HL-60 (cell line): ENCODE data around the gene RET.

Source experiments
- DNase-seq, 2 experiments: peaks; one replicate each; pipeline ENCODE4 v3.0.0-alpha.2; 2010 to 2020; ENCODE audit warnings: low read depth in 1 of 2, low spot score in 1 of 2
- H3K27ac ChIP-seq: fragments of 250-450 bp; sonication (Bioruptor Pico); replicated peaks from 2 replicates; pipeline ENCODE4 v1.5.1; 2020; ENCODE audit warnings: mild to moderate bottlenecking, moderate library complexity
- H3K27me3 ChIP-seq: fragments of 250-450 bp; sonication (Bioruptor Pico); 2 replicates; pipeline ENCODE4 v1.5.1; 2021; ENCODE audit warnings: mild to moderate bottlenecking, moderate library complexity; ENCODE audit not compliant: insufficient read depth, poor library complexity, severe bottlenecking
- H3K4me3 ChIP-seq: replicated peaks from 2 replicates; pipeline ENCODE4 v1.5.1; 2011; ENCODE audit warnings: mild to moderate bottlenecking, control low read depth, low read length; ENCODE audit not compliant: insufficient read depth
- CTCF ChIP-seq: IDR thresholded peaks from one replicate; pipeline ENCODE4 v1.5.1; 2011; ENCODE audit warnings: low read length, control low read depth, inconsistent platforms; ENCODE audit not compliant: insufficient read depth
- GABPA ChIP-seq: IDR thresholded peaks from 2 replicates; pipeline ENCODE4 v1.6.1; 2012; ENCODE audit warnings: low read depth
- POLR2AphosphoS5 ChIP-seq: IDR thresholded peaks from 2 replicates; pipeline ENCODE4 v1.6.1; 2012; ENCODE audit warnings: low read depth
- SPI1 ChIP-seq: IDR thresholded peaks from 2 replicates; pipeline ENCODE4 v1.6.1; 2012; ENCODE audit warnings: low read depth, mild to moderate bottlenecking, borderline replicate concordance
- long read RNA-seq: library from polyadenylated mRNA; unstranded; transcript quantifications from one replicate; pipeline ENCODE4 v2.0.0, GENCODE V29; 2020
- TF ChIP-seq, protein P1 (sequence below): IDR thresholded peaks from 2 replicates; pipeline ENCODE4 v1.6.1; 2012; ENCODE audit warnings: low read depth; ENCODE audit not compliant: insufficient replicate concordance

RET gene
- long read RNA-seq, full-length matches to known transcripts: 66 of 103 reads
- long read RNA-seq, partial matches to known transcripts: 15 of 103 reads
- long read RNA-seq, other reads (novel, unspliced or antisense): 22 of 103 reads

DNA sequence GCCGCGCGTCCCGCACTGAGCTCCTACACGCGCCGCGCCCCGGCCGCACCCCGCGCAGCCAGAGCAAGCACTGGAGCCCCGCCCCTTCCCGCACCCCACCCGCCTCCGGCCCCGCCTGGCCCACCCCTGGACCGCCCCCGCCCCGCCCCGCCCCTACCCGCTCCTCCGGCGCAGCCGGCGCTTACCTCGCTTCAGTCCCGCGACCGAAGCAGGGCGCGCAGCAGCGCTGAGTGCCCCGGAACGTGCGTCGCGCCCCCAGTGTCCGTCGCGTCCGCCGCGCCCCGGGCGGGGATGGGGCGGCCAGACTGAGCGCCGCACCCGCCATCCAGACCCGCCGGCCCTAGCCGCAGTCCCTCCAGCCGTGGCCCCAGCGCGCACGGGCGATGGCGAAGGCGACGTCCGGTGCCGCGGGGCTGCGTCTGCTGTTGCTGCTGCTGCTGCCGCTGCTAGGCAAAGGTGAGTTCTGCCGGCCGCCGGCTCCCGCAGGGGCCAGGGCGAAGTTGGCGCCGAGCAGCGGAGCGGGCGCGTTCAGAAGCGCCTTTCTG, at the start of gene RET:
Gene RET (plus strand): TSS at position 194 of the 545 bp plus-strand sequence. CDS start 190 bp downstream, at position 384.
- peak within 1 kb of the TSS; percentile 77 for H3K4me3 ChIP-seq
- TF ChIP-seq SPI1 (no peak), GABPA (no peak), CTCF (no peak), POLR2AphosphoS5 (no peak)
- TF ChIP-seq, protein P1, sequence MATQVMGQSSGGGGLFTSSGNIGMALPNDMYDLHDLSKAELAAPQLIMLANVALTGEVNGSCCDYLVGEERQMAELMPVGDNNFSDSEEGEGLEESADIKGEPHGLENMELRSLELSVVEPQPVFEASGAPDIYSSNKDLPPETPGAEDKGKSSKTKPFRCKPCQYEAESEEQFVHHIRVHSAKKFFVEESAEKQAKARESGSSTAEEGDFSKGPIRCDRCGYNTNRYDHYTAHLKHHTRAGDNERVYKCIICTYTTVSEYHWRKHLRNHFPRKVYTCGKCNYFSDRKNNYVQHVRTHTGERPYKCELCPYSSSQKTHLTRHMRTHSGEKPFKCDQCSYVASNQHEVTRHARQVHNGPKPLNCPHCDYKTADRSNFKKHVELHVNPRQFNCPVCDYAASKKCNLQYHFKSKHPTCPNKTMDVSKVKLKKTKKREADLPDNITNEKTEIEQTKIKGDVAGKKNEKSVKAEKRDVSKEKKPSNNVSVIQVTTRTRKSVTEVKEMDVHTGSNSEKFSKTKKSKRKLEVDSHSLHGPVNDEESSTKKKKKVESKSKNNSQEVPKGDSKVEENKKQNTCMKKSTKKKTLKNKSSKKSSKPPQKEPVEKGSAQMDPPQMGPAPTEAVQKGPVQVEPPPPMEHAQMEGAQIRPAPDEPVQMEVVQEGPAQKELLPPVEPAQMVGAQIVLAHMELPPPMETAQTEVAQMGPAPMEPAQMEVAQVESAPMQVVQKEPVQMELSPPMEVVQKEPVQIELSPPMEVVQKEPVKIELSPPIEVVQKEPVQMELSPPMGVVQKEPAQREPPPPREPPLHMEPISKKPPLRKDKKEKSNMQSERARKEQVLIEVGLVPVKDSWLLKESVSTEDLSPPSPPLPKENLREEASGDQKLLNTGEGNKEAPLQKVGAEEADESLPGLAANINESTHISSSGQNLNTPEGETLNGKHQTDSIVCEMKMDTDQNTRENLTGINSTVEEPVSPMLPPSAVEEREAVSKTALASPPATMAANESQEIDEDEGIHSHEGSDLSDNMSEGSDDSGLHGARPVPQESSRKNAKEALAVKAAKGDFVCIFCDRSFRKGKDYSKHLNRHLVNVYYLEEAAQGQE: no peak
- H3K27me3 ChIP-seq: peaks cover 3% of the 10 kb centered on the region
- DNase-seq: peak; percentile 50 to 51
- no peak within 1 kb of the TSS for H3K27ac ChIP-seq

DNA sequence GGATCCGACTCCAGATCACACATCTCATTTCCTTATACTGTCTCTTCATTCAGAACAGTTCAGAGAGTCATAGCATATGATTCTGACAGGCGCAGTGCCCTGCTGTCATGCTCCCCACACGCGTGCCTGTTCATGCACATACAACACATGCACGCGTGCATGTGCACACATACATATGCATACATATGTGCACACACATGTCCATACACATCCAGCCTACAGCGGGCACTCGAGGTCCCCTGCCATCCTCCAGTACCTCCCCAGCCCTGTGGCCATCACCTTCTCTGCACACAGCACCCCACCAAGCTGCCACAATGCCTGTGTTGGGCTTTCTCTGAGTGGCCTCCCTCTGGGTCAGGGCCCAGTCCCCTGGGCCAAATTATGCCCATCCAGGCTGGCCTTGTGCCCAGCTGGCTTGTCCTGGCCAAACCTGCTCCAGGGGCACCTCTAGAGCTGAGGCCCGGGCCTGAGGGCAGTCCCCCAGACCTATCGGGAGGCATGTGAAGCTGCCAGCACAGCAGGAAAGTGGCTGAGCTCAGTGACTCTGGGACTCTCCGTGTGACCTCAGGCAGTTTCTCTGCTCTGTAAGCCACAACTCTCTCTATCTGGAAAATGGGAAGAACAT, 49.4 kb upstream of the RET start:
- Histone ChIP-seq H3K4me3 (no peak overlapping the region), H3K27ac (no peak overlapping the region), H3K27me3 (no peaks in the 10 kb centered on the region)
- DNase-seq: no peak
- no peak for TF ChIP-seq GABPA
- no peak for TF ChIP-seq POLR2AphosphoS5
- no peak for TF ChIP-seq CTCF
- TF ChIP-seq, protein P1: no peak
- no peak for TF ChIP-seq SPI1

DNA sequence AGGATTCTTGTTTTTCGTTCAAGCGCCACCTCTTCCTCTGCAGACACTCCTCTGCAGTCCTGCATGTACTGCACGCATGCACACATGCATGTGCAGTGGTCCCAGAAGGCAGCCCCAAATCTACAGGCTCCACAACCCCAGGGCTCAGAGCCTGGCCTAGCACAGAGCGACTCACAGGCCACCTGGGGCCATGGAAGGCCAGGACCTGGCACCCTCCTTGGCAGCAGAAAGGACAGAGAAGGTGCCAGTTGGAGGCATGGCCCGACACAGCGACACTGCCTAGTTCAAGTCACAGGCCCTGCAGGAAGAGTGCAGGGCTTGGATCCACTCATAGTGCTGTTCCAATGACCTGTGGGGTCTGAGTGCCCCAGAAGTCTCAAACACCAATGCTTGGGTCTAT, 48.7 kb upstream of the RET start:
- H3K27ac ChIP-seq: no peak overlapping the region
- H3K4me3 ChIP-seq: no peak overlapping the region
- no peak for TF ChIP-seq POLR2AphosphoS5
- no peak for DNase-seq
- no peaks in the 10 kb centered on the region for H3K27me3 ChIP-seq

GRCh38 chr10:43029043-43029442, 47.8 kb upstream of the RET start:
- TF ChIP-seq GABPA (no peak), POLR2AphosphoS5 (no peak), CTCF (no peak), SPI1 (no peak)
- TF ChIP-seq, protein P1: no peak
- Histone ChIP-seq H3K4me3 (no peak overlapping the region), H3K27ac (no peak overlapping the region), H3K27me3 (no peaks in the 10 kb centered on the region)
- no peak for DNase-seq
